Chondrocyte (in vitro differentiated cells): ENCODE data around the gene RXFP3. TPM values are rescaled to one million over a fixed set of nuclear protein-coding genes. Genes with fewer than 3 reads are reported as not detected.

Source experiments
- DNase-seq: peaks from one replicate; pipeline ENCODE4 v3.0.0; 2021; ENCODE audit warnings: mixed read lengths, low spot score
- H3K27ac Mint-ChIP-seq: one replicate; pipeline ENCODE4 v1.8.0; 2021; ENCODE audit warnings: mild to moderate bottlenecking, moderate library complexity, mixed read lengths; ENCODE audit not compliant: unreplicated experiment
- H3K27me3 Mint-ChIP-seq: 2 replicates; pipeline ENCODE4 v1.8.0; 2021; ENCODE audit warnings: low read depth, mixed read lengths
- H3K36me3 Mint-ChIP-seq: 2 replicates; pipeline ENCODE4 v1.8.0; 2021; ENCODE audit warnings: low read depth, mixed read lengths
- H3K4me1 Mint-ChIP-seq: 2 replicates; pipeline ENCODE4 v1.8.0; 2021; ENCODE audit warnings: low read depth, mild to moderate bottlenecking, mixed read lengths
- H3K4me3 Mint-ChIP-seq: one replicate; pipeline ENCODE4 v1.8.0; 2021; ENCODE audit warnings: mild to moderate bottlenecking, moderate library complexity, mixed read lengths; ENCODE audit not compliant: unreplicated experiment
- H3K9me3 Mint-ChIP-seq: 2 replicates; pipeline ENCODE4 v1.8.0; 2021; ENCODE audit warnings: low read depth, mixed read lengths
- CTCF ChIP-seq: fragments of 200-600 bp; sonication (generic); IDR thresholded peaks from 2 replicates; pipeline ENCODE4 v1.5.0; 2021; ENCODE audit warnings: antibody characterized with exemption, mild to moderate bottlenecking, moderate library complexity
- total RNA-seq: library from RNA; stranded (reverse); gene quantifications from 3 replicates; pipeline ENCODE4 v1.2.1, GENCODE V29; 2021

Gene RXFP3
- total RNA-seq, 1 donor from 2014 or later = not detected

GRCh38 chr5:33958176-33958575 lies 22.0 kb downstream of the RXFP3 start:
- peaks cover 13% of the 10 kb centered on the region for H3K9me3 Mint-ChIP-seq
- no peak overlapping the region for H3K27ac Mint-ChIP-seq
- no peaks in the 10 kb centered on the region for H3K4me1 Mint-ChIP-seq
- no peak for TF ChIP-seq CTCF
- no peak overlapping the region for H3K4me3 Mint-ChIP-seq
- peaks cover 1% of the 10 kb centered on the region for H3K27me3 Mint-ChIP-seq
- DNase-seq = no peak
- no peaks in the 10 kb centered on the region for H3K36me3 Mint-ChIP-seq

DNA sequence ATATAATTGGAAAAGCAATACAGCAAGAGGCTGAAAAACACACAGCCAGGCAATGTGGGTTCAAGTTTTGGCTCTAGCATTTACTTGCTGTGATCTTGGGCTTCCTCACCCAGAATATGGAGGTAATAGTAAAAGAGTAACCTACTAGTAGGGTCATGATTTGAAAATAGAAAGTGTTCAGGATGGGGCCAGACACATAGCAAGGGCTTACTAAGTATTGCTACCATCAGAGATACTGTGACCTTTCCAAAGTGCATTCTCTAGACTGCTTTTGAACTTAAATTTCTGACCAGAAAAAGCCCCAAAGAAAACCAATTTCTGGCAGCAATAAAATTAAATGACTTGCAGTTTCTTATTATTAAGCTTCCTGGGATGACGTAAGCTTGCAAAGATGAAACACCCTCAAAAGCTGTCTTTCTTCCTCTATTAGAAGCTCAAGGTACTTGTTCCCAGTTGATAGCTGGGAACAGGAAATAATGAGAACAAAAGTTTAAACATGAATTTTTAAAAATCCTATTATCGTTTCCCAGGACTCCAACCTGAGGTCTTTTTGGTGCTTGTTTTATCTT lies 28.0 kb downstream of the RXFP3 start:
- Mint-ChIP-seq H3K27me3 (peaks cover 1% of the 10 kb centered on the region), H3K4me3 (no peak overlapping the region), H3K4me1 (no peaks in the 10 kb centered on the region), H3K27ac (no peak overlapping the region), H3K9me3 (no peaks in the 10 kb centered on the region), H3K36me3 (no peaks in the 10 kb centered on the region)
- TF ChIP-seq CTCF = no peak
- no peak for DNase-seq

GRCh38 chr5:33966805-33967204 lies 30.6 kb downstream of the RXFP3 start:
- Mint-ChIP-seq H3K4me1 (no peaks in the 10 kb centered on the region), H3K27me3 (peaks cover 1% of the 10 kb centered on the region), H3K4me3 (no peak overlapping the region), H3K36me3 (no peaks in the 10 kb centered on the region), H3K9me3 (no peaks in the 10 kb centered on the region), H3K27ac (no peak overlapping the region)
- no peak for TF ChIP-seq CTCF
- no peak for DNase-seq

- DNase-seq = no peak
- no peaks in the 10 kb centered on the region for H3K9me3 Mint-ChIP-seq
- H3K4me1 Mint-ChIP-seq = no peaks in the 10 kb centered on the region
- H3K36me3 Mint-ChIP-seq = no peaks in the 10 kb centered on the region
- H3K27me3 Mint-ChIP-seq = no peaks in the 10 kb centered on the region
- H3K27ac Mint-ChIP-seq = no peak overlapping the region
- H3K4me3 Mint-ChIP-seq = no peak overlapping the region
- TF ChIP-seq CTCF = no peak
Observed at GRCh38 chr5:33968211-33969005, 32.2 kb downstream of the RXFP3 start.

DNA sequence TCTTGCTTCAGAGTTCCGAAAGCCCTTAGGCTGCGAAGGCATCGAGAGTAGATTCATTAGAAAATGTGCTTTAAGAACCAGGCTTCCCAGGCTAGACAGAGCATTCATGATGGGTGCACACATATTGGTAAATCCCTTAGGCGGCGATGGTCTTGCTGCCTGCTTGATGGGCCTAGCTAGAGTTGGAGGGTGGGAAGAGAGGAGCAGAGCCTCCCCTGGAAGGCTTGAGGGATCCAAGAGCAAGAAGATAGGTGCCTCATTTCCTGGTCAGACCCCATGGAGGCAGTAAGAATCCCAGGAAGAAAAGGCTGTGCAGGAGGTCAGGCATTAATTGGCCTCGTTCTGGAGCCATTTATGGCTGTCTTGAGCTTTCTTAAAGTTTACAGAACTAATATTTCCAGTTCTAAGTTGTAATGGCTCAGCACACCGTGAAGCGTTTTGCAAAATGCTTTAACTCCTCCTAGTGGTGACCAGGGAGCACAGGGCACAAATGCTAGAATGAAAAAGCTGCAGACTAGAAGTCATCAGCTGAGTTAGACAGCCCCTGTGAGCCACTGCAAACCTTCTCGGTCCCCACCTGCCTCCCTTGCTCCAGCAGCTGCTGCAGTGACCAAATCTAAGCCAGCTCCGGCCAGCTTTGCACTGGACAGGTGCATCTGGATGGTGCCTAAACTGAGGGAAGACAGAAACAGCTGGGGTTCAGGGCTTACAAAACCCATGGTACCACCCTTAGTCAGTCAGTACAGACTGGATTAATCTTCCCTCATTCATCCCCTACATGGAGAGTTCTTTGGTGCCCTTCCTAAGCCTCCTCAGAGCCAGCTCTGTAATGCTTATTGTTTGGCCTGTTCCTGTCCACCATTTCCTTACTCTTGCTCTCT lies 33.6 kb downstream of the RXFP3 start:
- TF ChIP-seq CTCF = peak; percentile 89
- H3K36me3 Mint-ChIP-seq = no peaks in the 10 kb centered on the region
- no peaks in the 10 kb centered on the region for H3K4me1 Mint-ChIP-seq
- H3K4me3 Mint-ChIP-seq = no peak overlapping the region
- H3K27ac Mint-ChIP-seq = no peak overlapping the region
- H3K27me3 Mint-ChIP-seq = no peaks in the 10 kb centered on the region
- DNase-seq = no peak
- H3K9me3 Mint-ChIP-seq = no peaks in the 10 kb centered on the region
